Measurements from ENCODE around the gene PIP4K2C.
A peak's percentile ranks its signal among the peaks of the same experiment; 100 is the strongest.

The PIP4K2C gene

DNA sequence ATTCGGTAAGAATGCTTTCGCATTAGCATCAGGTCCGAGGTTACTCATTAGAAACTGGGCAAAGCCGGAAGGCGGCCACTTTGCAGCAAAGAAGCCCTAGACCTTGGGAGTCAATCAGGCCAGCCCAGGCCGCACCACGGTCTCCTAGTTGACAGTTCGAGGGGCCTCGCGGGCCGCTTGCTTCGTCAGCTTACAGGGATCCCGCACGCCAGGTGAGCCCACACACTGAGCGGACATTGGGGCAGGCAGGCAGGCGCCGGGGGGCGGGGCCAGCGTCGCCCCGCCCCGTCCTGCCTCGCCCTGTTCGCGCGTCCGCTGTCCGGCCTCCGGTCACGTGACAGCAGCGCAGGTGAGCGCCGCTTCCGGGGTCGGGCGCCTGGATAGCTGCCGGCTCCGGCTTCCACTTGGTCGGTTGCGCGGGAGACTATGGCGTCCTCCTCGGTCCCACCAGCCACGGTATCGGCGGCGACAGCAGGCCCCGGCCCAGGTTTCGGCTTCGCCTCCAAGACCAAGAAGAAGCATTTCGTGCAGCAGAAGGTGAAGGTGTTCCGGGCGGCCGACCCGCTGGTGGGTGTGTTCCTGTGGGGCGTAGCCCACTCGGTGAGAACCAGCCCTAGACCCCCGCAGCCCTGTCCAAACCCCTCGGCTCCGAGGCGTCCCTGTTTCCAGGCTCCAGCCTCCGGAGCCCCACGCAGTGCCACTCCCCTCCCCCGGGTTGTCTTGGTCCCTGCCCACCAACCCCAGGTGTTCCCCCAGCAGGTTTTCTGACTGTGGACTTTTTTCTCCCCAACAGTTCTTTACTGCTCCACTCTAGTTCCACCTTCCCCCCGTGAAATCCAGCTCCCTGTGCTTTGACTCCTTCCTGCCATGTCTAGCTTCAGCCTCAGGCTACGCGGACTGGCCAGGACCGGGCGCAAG is at the start of gene PIP4K2C:
Gene PIP4K2C, plus strand, starts transcription at position 329 of the 918 bp plus-strand sequence. Its CDS starts 98 bp downstream, at position 427.
- TF ChIP-seq, protein P1, sequence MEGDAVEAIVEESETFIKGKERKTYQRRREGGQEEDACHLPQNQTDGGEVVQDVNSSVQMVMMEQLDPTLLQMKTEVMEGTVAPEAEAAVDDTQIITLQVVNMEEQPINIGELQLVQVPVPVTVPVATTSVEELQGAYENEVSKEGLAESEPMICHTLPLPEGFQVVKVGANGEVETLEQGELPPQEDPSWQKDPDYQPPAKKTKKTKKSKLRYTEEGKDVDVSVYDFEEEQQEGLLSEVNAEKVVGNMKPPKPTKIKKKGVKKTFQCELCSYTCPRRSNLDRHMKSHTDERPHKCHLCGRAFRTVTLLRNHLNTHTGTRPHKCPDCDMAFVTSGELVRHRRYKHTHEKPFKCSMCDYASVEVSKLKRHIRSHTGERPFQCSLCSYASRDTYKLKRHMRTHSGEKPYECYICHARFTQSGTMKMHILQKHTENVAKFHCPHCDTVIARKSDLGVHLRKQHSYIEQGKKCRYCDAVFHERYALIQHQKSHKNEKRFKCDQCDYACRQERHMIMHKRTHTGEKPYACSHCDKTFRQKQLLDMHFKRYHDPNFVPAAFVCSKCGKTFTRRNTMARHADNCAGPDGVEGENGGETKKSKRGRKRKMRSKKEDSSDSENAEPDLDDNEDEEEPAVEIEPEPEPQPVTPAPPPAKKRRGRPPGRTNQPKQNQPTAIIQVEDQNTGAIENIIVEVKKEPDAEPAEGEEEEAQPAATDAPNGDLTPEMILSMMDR (IDR thresholded peaks at IDR 0.05; ENCODE audit: low read depth, low read length) = no peak
- H3K4me3 ChIP-seq (ENCODE audit: low read depth, low read length) = peak within 1 kb of the TSS; percentile 91
- peak; percentile 40 for DNase-seq (ENCODE audit: low read depth, low spot score)
- in situ Hi-C loops (cut with HindIII; ENCODE audit: low sequenced_read_pairs) = no loop called here

DNA sequence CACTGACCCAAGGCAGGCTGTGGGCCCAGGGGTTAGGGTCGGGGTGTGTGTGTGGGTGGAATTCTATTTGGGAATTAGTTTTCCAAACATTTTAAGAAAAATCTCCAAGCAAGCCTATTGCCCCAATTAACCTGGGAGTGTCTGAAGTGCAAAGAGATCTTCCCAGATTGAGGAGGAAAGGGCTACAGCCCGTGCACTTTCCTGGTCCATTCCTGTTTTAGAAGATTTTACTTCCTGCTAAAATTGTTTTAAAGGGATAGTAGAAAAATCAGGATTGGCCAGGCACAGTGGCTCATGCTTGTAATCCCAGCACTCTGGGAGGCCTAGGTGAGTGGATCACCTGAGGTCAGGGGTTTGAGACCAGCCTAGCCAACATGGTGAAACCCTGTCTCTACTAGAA is 49.3 kb upstream of the PIP4K2C start:
- in situ Hi-C loops (cut with HindIII; ENCODE audit: low sequenced_read_pairs) = no loop called here
- TF ChIP-seq, protein P1 (IDR thresholded peaks at IDR 0.05; ENCODE audit: low read depth, low read length) = no peak
- no peak for DNase-seq (ENCODE audit: low read depth, low spot score)
- H3K4me3 ChIP-seq (ENCODE audit: low read depth, low read length) = no peak overlapping the region

DNA sequence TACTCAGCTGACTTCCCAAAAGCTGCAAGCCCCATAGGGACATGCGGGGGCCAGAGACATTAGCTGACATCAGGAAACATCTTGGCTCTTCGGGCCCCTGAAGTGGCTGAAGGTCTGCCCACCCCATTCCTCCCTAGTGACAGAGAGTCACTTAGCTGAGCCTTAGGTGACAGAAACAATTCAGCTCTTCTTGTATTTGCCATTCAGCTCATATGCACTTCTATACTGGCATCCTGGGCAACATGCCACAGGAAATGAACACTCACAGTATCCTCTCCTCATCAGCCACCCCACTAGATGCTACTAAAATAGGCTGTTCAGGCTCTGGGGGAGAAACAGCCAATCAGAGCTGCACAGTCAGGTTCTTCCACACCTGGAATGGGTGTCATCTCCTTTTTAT is 47.4 kb upstream of the PIP4K2C start:
- no peak overlapping the region for H3K4me3 ChIP-seq (ENCODE audit: low read depth, low read length)
- no peak for DNase-seq (ENCODE audit: low read depth, low spot score)
- in situ Hi-C loops (cut with HindIII; ENCODE audit: low sequenced_read_pairs) = no loop called here
- TF ChIP-seq, protein P1 (IDR thresholded peaks at IDR 0.05; ENCODE audit: low read depth, low read length) = no peak

DNA sequence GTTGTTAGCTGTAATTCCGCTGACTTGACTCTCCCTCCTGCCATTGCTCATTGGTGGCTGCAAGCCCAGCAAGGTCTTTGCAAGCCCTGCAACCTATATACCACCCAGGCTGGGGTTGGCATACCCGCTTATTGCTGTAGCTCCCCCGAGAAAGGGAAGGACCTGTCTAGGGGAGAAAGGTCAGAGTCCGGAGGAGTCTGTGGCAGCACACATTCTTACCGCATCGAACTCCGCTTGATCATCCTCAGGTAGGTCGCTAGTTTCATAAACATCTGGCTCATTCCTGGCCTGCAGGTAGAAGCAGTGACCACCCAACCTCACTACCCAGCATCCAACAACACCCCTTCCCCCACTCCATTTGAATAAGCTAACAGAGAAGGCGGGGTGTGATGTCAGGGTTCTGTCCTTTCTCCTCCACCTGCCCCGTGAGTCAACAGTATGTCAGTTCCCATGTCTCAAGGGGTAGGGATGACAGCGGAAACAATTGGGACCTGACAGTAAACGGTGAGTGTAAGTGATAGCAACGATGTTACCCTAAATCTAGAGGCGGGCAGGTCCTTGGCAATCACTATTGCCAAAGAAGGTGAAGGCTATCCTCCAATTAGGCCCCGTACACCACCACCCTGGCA is 45.1 kb upstream of the PIP4K2C start:
- DNase-seq (ENCODE audit: low read depth, low spot score) = no peak
- in situ Hi-C loops (cut with HindIII; ENCODE audit: low sequenced_read_pairs) = no loop called here
- TF ChIP-seq, protein P1 (IDR thresholded peaks at IDR 0.05; ENCODE audit: low read depth, low read length) = no peak

DNA sequence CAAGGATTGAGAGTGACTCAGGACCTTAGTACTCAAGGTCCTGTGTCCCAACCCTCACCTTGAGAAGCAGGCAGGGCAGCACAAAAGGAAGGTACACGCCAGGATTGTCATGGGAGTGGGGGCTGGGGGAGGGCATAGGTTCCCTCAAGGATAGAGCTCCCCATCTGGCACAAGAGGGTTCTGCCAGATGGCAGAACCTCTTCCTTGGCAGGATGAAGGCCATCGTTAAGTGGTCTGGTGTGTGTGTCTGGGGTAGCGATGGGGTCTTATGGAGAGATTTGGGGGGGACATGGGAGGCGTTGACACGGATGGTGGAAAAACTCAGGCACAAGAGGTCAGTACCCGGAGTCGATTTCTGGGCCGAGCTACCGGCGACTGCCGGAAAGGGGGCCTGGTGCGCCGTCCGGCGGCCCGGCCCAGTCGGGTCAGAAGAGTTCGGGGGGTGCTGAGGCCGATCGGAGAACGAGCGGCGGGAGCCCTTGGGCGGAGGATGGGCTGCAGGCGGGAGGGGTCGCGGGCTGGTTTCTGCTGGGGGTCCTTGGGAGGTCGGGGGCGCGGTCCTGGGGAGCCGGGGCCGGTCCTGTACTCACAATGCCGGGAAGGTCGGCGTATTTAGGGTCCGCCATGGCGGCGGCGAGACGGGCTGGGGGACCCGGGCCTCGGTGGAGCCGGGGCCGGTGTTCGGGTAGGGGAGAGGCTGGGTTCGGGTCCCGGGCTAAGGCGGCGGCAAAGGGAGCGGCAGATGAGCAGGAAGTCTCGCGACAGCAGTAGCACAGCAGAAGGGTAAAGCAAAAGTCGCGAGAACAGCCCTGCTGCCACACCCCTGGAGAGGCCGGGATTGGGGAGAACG is 44.3 kb upstream of the PIP4K2C start, which contains the start of gene DCTN2:
Gene DCTN2, minus strand, starts transcription at position 755 of the 850 bp plus-strand sequence. Its CDS starts 129 bp downstream, at position 626.
- in situ Hi-C loops (cut with HindIII; ENCODE audit: low sequenced_read_pairs) = no loop called here
- H3K4me3 ChIP-seq (ENCODE audit: low read depth, low read length) = peak within 1 kb of the TSS; percentile 84
- peak; percentile 95 for DNase-seq (ENCODE audit: low read depth, low spot score)
- TF ChIP-seq, protein P1 (IDR thresholded peaks at IDR 0.05; ENCODE audit: low read depth, low read length) = peak; percentile 15

More for the DNA sequence above, 45.1 kb upstream of the PIP4K2C start:
- peak overlapping the region; percentile 84 for H3K4me3 ChIP-seq (ENCODE audit: low read depth, low read length)
